ENCODE data around the gene REP15.
"Not testable (repeated sequence)": the region's sequence is repeated elsewhere in the genome, so short reads cannot be mapped to it uniquely, and the experiment has no call there.

The REP15 gene

GRCh38 chr12:27711317-27711682, 15.1 kb downstream of the REP15 start:
- no peak for TF ChIP-seq ZFX (IDR thresholded peaks at IDR 0.05)
- no peak for TF ChIP-seq CTCF (conservative IDR thresholded peaks at IDR 0.05)
- H3K27ac ChIP-seq: peak overlapping the region; percentile 98

DNA sequence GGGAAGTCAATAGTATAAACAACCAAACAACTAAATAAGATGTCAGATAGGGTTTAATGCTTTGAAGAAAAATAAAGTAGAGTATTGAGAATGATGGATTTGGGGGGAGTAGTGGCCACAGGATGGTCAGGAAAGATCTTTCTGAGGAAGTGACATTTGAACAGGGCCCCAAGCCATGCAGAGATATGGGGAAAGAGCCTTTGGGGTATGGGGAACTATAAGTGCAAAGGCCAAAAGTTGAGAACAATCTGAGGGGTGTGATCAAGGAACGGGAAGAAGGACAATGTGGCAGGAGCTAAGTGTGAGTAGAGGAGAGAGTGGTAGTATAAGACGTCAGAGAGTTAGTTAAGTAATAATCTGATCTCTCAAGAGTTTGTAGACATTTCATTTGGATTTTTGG, 15.7 kb downstream of the REP15 start:
- H3K27ac ChIP-seq: no peak overlapping the region
- TF ChIP-seq ZFX (IDR thresholded peaks at IDR 0.05): no peak
- no peak for TF ChIP-seq CTCF (conservative IDR thresholded peaks at IDR 0.05)

GRCh38 chr12:27723212-27723611, 27.0 kb downstream of the REP15 start:
- TF ChIP-seq ZFX (IDR thresholded peaks at IDR 0.05): no peak
- no peak for TF ChIP-seq CTCF (conservative IDR thresholded peaks at IDR 0.05)
- no peak overlapping the region for H3K27ac ChIP-seq

GRCh38 chr12:27730097-27730588, 33.9 kb downstream of the REP15 start:
- TF ChIP-seq CTCF (conservative IDR thresholded peaks at IDR 0.05): no peak
- no peak for TF ChIP-seq ZFX (IDR thresholded peaks at IDR 0.05)
- no peak overlapping the region for H3K27ac ChIP-seq

GRCh38 chr12:27732281-27732680, 36.0 kb downstream of the REP15 start:
- no peak overlapping the region for H3K27ac ChIP-seq
- TF ChIP-seq CTCF (conservative IDR thresholded peaks at IDR 0.05) (no peak), ZFX (IDR thresholded peaks at IDR 0.05) (no peak)

DNA sequence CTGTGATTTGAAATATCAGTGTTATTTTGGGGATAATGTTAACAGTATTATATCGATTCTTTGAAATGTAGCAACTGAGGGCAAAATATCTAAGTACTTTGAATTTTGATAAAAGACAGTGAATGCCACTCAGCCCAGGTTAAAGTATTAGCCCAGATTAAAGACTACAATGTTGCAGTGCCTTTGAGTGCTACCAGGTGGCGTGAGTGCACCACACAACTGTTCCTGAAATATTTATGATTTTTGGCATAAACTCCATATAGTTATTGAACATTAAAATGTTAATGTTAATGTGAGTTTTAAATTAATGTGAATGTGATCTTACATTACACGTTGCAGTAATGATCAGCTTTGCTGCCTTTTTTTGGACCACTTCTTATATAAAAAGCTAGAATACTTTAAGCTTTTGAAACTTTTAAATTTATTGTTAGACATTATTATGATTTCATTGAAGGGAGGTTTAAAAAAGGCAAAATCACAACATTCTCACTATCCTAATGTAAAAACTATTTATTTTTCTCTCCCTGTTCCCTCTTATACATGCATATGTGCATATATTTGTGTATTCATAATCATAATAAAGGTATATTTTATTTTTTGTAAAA, 36.9 kb downstream of the REP15 start:
- no peak overlapping the region for H3K27ac ChIP-seq
- TF ChIP-seq ZFX (IDR thresholded peaks at IDR 0.05): no peak
- peak; percentile 85 for TF ChIP-seq CTCF (conservative IDR thresholded peaks at IDR 0.05)

DNA sequence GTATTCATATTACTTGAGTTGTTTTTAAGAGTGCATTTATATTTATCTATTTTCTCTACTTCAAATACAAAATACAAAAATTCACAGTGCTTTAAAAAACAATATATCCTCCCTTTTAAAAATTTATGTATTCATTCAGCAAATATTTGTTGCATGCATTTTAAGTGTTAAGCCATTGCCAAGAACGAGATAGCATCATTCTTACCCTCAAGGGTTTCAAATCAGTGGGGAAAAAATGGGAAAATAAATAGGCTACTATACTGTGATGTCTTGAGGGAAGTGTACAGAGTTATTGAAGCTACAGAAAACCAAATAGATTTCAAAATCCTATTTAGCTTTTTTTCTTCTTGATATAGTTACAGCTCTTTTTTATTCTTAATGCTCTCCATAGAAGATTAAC, 37.5 kb downstream of the REP15 start:
- no peak overlapping the region for H3K27ac ChIP-seq
- TF ChIP-seq ZFX (IDR thresholded peaks at IDR 0.05): no peak
- TF ChIP-seq CTCF (conservative IDR thresholded peaks at IDR 0.05): no peak

- not testable (repeated sequence) for H3K27ac ChIP-seq
Measured at GRCh38 chr12:27734321-27734720, 38.1 kb downstream of the REP15 start.
